PFSK-1 (cell line): ENCODE measurements around the gene B4GALT2.

Source experiments
- FOXP2 ChIP-seq: optimal IDR thresholded peaks from 2 replicates; pipeline ENCODE3; 2011; ENCODE audit warnings: borderline replicate concordance, control low read depth, inconsistent platforms; ENCODE audit not compliant: insufficient read depth; ENCODE audit errors: extremely low read length, extremely low read depth
- POLR2AphosphoS5 ChIP-seq: IDR thresholded peaks from 2 replicates; pipeline ENCODE4 v1.6.1; 2012; ENCODE audit warnings: low read depth, mild to moderate bottlenecking, control low read depth, low read length, moderate library complexity
- SIN3A ChIP-seq: IDR thresholded peaks from 2 replicates; pipeline ENCODE4 v1.6.1; 2012; ENCODE audit warnings: mild to moderate bottlenecking, low read length, moderate library complexity, borderline replicate concordance; ENCODE audit not compliant: insufficient read depth
- TAF1 ChIP-seq: IDR thresholded peaks from 2 replicates; pipeline ENCODE4 v1.6.1; 2012; ENCODE audit warnings: low read length, control low read depth, borderline replicate concordance; ENCODE audit not compliant: insufficient read depth
- TF ChIP-seq, protein P1 (sequence below), 2 experiments: IDR thresholded peaks; 2 replicates each; pipeline versions ENCODE4 v1.6.1 to v1.8.0; 2011 to 2012; ENCODE audit warnings: low read depth in 2 of 2, low read length in 2 of 2, control low read depth in 1 of 2, inconsistent platforms in 1 of 2, mild to moderate bottlenecking in 1 of 2, moderate library complexity in 1 of 2; ENCODE audit not compliant: insufficient read depth in 1 of 2

DNA sequence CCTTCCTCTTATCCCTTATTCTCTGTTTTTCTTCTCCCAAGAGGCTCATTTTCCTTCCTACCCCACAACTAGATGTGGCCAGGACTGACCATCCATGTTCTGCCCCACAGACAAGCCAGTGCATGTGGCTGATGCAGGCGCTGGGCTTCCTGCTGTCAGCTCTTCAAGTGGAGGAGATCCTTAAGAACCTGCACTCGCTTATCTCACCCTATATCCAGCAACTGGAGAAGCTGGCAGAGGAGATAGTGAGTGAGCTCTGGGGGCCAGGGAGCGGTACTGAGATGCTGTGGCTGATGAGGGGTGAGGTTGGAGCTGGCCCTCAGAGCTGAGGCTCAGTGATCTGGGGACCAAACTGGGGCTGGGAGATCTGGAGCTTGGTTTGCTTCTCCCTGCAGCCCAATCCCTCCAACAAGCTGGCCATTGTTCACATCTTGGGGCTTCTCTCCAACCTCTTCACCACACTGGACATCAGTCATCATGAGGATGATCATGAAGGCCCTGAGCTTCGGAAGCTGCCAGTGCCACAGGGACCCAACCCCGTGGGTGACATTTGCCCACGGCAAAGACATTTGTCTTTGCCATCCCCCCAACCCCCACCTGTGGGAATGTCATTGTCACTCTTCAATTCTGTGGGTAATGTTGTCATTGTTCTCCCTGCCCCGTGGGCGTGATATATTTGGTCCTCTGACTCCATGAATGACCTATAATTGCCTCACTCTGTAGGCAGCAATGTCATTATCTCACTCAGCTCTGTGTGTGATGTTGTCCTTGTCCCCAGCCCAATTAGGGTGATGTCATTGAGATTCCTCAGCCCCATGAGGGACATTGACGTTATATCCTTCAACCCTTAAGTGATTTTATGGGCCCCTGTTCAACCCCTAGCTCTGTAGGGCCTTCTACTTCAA is 20.4 kb upstream of the B4GALT2 start:
- TF ChIP-seq POLR2AphosphoS5: no peak
- no peak for TF ChIP-seq SIN3A
- TF ChIP-seq TAF1: no peak
- TF ChIP-seq FOXP2: no peak
- TF ChIP-seq, protein P1, sequence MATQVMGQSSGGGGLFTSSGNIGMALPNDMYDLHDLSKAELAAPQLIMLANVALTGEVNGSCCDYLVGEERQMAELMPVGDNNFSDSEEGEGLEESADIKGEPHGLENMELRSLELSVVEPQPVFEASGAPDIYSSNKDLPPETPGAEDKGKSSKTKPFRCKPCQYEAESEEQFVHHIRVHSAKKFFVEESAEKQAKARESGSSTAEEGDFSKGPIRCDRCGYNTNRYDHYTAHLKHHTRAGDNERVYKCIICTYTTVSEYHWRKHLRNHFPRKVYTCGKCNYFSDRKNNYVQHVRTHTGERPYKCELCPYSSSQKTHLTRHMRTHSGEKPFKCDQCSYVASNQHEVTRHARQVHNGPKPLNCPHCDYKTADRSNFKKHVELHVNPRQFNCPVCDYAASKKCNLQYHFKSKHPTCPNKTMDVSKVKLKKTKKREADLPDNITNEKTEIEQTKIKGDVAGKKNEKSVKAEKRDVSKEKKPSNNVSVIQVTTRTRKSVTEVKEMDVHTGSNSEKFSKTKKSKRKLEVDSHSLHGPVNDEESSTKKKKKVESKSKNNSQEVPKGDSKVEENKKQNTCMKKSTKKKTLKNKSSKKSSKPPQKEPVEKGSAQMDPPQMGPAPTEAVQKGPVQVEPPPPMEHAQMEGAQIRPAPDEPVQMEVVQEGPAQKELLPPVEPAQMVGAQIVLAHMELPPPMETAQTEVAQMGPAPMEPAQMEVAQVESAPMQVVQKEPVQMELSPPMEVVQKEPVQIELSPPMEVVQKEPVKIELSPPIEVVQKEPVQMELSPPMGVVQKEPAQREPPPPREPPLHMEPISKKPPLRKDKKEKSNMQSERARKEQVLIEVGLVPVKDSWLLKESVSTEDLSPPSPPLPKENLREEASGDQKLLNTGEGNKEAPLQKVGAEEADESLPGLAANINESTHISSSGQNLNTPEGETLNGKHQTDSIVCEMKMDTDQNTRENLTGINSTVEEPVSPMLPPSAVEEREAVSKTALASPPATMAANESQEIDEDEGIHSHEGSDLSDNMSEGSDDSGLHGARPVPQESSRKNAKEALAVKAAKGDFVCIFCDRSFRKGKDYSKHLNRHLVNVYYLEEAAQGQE (IDR thresholded peaks at IDR 0.05; ENCODE audit: insufficient read depth in 1 of 2, low read depth in 2 of 2, low read length in 2 of 2): no peak
